Fibroblast of peridontal ligament (primary cell): ENCODE measurements around the gene PNCK.
"Not testable (repeated sequence)": the region's sequence is repeated elsewhere in the genome, so short reads cannot be mapped to it uniquely, and the experiment has no call there.

ENCODE experiments used
- DNase-seq: peaks from one replicate; pipeline ENCODE4 v3.0.0-alpha.2; 2010; ENCODE audit errors: extremely low read depth

Gene PNCK

DNA sequence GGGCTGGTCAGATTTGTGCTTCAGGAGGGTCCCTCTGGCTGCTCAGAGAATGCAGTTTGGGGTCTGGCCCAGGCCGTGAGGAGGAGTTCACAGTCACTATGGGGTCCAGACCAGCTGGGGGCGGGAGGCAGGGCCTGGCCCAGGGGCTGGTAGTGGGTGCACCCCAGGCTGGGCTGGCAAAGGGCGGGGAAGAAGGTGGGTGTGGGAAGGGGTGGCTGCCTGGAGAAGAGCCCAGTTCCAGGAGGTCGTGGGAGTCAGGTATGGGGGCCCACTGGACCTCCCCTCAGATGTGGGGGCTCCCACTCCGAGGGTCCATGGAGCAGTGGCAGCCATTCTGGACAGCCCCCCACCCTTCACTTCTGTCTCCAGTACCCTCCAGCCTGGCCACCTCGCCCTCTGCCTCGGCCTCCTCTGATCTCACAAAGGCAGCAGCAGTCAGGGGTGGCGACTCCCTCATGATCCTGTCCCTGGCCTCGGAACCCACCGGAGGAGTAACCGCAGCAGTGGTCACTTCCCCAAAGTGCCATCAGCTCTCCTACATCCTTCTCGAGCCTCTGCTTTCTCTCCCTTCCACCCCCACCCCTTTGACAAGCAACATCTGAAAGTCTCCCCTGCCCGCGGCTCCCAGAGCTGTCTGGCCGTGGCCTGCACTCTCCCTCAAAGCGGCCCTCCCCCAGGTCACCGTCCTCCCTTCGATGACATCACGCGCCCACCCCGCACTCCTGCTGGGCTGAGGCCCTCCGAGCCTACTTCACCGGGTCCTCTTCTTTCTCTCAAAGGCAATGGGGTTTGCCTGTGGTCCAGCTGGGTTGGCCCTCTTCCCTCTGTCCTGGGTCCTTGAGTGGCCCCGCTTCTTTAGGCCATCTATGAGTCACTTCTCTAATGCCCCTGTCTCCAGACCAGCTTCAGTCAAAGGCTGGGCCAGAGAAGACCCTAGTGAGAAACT lies 12.4 kb upstream of the PNCK start:
- no peak for DNase-seq

DNA sequence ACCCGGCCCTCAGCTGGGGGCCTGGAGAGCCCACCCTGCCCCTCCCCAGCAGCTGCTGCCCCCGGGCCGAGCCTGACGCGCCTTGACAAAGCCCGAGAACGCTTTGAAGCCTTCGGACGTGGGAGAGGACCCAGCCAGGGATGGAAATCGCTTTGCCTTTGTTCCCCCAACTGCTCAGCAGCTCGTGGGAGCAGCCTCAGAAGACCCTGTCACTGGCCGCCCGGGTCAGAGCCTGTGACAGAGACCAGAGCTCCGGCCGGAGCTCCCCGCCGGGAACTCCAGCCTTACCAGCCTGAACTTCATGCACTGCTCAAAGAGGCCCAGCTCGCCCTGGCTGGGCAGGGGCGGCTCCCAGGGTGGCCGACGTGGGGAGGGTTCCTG lies 11.5 kb upstream of the PNCK start:
- no peak for DNase-seq

DNA sequence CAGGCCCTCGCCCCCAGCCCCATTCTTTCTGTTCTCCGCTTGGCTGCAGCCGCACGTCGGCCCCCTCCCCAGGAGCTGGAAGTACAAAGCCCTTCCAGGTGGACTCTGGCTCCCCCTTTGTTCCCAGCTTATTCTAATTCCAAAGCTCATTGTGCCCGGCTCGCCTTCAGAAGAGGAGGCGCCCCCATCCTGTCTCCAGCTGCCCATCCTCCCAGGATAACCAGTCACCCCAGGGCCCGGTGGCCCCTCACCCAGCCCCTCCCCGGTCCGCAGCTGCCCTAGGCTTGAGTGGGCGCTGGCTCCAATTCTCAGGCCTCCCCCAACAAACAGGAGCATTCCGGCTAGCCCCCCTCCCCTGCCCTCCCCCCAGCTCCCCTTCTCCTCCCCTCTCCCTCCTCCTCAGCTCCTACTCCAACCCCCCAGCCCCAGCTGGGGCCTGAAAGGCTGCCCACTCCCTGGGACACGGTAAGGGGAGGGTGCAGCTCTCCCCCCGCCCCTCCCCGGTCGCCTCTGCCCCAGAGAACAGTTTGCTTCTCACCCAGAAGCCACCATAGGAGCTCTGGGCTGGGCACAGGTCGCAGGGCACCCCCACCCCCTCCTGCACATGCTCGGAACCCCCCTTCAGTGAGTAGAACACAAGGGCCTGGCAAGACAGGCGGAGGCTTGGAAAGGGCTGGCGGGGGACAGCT lies 11.0 kb upstream of the PNCK start:
- DNase-seq, result no peak

DNA sequence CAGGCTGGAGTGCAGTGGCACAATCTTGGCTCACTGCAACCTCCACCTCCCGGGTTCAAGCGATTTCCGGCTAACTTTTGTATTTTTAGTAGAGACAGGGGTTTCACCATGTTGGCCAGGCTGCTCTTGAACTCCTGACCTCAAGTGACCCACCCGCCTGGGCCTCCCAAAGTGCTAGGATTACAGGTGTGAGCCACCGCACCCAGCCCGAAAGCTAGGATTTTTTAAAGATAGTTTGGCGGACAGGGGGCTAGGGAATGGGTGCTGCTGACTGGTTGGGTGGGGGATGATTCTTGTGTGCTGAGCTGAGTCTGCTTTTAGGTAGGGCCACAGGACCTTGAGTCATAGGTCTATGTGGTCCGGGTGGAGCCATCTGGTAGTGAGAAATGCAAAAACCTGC lies 9.9 kb upstream of the PNCK start:
- not testable (repeated sequence) for DNase-seq

DNA sequence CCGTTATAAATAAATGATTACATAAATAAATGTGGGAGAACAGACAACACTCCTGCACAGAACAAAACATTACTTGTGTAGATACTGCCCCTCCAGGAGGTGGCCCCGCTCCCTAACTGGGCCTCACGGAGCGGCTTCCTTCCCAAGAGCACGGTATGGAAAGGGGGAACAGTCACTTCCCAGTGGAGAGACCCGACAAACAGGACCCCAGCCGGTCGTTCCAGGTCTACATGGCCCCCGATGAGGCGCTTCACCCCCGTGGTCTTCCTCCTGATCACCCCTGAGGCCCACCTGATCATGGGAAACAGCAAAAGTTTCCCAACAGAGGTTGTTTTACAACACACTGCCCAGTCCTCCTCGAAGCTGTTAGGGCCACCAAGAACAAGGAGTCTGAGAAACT lies 7.6 kb upstream of the PNCK start:
- no peak for DNase-seq

DNA sequence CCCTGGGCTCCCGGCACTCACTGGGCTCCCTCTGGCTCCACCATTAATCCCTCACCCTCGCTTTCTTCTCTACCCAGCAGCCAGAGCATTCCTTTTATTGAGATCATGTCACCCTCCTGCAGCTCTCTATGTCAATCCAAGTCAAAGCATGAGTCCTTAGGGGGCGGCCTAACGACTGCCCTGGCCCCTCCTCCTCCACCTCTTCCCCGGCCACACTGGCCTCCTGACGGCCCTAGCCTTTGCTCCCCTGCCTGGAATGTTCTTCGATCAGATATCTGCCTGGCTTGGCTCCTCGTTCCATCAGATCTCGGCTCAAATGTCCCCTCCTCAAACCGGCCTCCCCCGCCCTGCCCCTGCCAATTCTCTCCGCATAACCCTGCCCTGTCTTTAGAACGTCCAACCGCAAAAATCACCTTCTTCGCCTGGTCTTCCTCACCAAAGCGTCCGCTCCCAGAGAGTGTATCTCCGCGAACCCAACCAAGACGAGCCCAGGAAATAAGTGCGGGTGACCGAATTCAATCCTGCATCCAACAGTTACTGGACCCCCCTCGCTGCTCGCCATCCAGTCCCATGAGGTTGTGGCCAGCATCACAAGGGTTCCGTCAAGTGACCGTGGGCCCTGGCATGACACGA lies 722 bp upstream of the PNCK start:
- DNase-seq, result no peak

DNA sequence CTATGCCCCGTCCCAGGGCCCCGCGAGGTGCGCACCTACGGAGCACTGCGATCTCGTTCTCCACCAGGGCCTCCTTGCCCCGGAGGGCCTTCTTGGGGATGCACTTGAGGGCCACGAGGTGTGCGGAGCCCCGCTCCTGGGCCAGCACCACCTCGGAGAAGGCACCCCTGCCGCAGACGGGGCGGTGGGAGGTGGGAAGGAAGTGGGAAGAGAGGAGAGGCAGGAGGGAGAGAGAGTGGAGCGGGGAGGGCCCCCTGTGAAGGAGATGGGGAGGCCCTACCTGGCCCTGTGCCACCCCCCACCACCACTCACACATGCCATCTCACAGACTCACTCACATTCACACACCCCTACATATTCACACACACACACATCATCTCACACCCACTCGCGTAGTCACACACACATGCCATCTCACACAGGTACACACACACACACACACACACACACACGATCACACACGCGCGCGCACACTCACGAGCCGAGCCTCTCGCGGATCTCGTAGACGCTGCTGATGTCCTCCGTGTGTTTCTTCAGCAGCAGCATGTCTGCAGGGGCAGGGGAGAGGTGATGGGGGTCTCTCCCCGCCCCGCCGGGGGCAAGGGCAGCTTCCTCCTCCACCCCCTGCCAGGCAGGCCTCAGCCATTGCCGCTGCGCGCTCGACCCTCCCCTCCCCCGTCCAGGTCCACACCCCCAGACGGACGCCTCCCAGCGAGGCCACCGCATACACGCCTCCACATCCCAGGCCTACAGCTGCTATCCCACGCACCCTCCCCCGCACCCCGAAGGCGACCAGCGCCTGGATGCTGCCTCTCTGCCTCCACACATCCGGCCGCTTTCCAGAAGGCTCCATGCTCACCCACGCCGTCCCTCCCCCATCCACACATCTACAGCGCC lies 834 bp downstream of the PNCK start:
- DNase-seq, result no peak

DNA sequence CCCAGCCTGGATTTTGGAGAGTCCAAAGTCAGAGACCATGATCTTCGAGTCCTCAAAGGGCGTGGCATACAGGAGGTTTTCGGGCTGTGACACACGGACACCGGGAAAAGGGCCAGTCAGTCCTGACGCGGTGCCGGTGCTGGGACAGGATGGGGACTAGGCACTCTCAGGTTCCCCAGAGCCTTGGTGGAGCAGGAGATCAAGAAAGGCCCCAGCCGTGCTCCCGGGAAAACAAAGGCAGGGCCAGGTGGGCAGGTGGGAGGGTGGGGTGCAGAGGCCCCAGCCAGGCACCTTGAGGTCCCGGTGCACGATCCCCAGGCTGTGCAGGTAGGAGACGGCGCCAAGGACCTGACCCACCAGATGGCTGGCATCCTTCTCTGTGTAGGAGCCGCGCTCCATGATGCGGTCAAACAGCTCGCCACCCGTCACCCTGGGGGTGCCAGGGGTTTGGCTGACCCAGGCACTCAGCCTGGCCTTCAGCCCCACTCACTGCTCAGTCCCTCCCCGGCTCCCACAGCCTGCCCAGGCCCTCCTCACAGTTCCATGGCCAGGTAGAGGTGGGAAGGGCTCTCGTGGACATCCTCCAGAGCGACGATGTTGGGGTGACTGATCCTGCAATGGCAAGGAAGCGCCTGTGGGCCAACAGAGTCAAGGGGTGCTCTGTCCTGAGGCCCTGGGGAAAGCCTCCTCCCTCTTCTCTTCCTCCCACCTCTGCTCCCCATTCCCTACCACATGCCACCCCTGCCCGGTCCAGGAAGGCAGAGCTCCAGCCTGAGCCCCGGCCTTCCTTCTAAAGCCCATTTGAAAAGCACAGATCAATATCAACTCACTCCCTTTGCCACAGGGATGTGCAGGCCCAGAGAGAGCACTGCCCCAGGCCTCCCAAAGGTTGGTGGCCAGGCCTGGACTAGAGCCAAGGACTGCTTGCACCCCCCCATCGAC lies 1.8 kb downstream of the PNCK start:
- DNase-seq, result no peak

DNA sequence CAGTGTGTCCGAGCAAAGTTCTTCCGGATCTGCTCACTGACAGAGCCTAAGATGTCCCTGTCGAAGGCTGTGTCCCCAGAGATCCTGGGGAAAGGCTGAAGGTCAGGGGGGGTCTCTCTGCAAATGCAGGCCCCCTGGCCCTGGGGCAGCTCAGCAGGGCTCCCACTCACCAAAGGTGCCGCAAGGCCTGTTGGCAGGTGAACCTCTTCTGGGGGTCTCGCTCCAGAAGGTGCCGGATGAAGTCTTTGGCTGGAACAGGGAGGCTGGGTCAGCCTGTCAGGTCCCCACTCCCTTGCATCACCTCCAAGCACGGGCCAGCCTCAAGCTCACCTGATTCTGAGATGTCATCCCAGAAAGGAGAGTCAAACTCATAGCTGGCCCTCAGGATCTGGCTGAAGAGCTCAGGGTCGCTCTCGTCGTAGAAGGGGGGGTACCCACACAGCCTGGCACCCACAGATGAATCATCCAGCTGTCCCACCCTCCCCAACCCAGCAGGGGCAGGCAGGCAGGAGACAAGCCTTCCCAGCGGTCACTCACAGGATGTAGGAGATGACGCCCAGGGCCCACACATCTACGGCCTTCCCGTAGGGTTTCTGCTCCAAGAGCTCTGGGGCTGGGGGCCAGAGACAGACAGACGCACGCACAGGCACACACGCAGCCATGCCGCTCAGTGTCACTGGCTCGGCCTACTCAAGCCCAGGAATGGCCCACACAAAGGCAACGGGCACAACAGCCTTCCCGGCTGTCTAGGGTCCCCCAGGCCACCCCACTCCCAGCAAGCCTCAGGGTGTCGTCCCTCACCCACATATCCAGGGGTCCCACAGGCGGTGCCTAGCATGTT lies 2.6 kb downstream of the PNCK start:
- no peak for DNase-seq

DNA sequence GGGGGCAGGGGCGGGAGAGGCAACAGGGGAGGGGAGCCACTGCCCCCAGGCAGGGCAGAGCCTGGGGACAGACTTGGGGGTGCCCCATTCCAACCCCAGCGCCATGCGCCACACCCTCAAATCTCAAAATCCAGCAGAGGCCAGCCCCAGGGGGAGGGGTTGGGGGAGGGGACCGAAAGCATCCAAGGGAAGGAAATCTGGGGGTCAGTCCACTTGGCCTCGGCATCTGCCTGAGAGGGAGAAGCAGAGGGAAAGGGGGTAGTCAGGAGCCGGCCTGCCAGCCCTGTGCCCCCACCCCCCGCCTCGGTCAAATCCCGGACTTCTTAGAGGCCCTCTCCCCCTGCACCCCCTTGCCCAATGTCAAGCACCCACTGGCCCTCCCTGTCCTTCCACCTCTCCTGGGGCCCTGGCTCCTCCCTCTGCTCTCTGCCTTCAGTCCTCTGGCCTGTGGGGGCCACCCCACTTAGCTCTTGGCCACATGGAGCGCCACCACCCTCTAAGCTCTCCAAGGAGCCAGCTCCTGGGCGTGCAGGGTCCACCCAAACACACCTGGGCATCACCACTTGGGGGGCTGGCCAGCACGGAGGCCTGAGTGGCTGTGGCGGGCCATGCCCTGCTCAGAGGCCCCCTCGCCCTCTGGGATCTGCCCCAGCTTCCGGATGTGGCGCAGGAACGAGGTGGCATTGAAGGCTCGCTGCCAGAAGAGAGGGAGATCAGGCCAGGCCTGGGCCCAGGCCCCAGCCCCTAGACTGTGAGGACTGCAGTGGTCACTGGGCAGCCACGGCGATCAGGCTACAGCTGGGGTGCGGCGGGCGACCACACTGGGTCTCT lies 3.5 kb downstream of the PNCK start:
- DNase-seq, result no peak

DNA sequence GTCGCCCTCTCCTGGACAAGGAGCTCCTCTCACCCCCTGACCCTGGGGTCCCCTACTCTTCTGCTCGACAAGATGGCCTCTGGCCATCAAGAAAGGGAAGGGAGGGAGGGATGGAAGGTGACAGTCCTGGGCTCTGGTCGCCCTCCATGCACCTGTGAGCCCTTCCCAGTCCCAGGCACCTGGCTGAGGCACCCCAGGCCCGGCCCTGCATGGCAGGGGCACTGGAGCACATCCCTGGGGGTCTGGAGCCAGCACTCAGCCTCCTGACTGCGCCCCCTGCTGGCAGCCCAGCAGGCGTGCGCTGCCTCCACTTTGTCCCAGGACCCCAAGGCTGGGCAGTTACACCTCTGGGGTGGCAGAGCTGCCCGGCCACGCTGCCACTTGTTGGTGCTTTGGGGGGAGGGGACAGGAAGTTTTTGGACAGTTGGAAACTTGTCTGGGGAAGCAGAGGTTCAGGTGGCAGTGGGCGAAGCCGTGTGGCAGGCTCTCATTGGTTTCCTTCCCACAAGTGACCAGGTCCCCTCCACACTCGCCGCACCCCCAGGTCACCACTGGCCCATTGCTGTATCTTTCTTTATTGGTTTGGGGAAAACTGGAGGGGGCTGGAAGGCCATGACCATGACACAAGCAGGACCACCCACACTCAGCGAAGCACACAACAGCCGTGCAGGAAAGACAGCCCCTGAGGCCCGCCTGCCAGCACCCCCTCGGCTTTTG lies 4.3 kb downstream of the PNCK start:
- no peak for DNase-seq

DNA sequence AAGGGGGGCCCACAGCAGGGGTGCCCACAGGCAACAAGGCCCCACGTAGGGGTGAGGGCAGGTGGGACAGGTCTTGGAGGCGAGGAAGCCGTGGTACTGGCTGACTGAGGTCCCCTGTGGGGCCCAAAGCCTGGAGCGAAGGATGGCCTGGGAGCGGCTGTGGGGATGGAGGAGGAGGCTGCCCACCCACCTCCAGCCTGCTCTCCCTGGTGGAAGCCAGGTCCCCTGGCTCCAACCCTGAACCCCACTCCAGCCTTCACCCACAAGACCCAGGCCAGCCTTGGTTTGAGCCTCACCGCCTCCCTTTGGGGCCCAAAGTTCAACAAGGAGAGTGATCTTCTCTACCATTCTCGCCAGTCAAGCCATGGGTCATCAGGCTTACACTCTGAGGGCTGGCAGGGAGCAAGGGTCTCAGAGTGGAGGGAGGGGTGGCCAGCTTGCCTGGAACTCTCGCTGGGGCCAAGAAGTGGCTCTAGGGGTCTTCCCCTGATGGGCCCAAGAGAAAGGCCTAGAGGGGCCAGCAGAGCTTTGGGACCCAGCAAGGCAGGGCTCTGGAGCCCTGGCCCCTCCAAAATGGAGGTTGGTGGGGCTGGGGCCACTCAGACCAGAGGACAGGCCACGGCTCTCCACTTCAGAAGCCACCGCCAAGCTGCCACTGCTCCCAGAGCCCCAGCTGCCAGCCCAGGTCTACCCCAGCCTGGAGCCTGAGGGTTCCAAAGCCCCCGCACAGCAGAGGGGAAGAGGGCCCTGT lies 5.0 kb downstream of the PNCK start:
- no peak for DNase-seq

DNA sequence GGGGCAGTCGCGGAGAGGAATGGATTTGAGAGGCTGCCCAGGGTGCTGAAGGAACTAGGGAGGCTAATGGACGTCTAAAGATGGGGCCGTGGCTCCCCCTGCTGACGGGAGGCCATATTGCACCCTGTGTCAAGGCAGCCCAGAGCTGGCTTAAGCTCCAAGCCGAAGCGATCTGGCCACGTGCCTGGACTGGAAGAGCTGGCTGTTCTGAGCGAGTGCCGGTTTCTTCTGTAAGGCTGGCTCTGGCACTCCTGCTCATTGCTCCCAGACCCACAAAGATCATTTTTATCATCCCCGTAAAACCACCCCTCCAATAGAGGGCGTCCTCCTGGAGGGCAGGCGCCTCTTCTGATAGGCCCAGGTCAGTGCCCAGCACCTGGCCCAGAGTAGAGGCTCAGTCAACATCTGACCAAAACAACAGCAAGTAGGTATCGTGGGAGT lies 5.6 kb downstream of the PNCK start:
- DNase-seq, result peak; percentile 74

DNA sequence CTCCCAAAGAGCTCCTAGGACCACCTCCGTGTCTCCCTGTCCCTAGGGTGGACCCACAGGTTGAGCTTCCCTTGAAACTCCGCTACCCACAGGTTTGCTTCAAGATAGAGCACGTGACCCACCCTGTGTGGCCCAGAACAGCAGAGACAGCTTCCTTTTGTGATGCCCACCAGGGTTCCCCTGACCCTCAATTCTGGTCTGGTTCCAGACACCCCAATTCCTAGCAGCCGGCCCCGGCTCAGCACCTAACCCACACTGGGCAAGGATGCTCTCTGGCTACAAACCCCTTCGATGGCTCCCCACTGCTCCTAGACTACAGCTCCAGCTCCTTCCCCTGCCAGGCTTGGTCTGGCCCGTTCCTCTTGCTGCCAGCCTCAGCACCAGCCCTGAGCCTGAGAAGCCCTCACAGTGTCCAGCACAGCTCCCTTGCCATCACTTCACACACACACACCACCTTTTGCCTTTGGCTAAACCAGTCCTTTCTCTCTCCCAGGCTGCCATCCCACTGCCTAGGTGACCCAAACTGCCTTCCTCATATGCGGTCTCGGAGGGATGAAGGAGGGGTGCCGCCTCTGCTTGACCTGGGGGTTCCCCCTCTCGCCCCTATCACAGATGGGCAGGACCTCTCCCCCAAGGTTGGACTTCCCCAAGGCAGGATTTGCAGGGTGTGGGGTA lies 6.2 kb downstream of the PNCK start:
- DNase-seq, result no peak

DNA sequence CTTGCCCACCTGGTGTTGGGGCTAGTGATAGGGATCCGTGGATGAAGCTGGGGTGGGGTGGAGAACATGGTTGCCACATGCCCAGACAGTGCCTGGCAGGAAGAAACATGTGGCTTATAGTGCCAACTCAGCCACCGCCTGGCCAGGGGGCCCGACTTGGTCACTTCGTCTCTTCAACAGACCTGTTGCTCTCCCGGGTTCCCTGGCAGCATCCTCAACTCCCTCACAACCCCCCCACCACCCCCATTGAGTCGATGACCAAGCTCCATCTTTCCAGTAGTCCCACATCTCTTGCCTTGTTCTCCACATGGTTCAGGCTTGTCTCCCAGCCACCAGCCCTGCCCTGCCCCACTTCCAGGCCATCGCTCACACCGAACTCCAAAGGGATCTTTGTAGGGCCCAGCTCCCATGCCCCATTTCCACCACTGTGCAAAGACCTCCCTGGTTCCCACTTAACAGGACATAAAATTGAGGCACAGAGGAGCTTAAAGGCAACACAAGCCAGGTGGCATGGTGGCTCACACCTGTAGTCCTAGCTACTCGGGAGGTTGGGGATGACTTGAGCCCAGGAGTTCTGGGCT lies 7.8 kb downstream of the PNCK start:
- DNase-seq, result no peak

DNA sequence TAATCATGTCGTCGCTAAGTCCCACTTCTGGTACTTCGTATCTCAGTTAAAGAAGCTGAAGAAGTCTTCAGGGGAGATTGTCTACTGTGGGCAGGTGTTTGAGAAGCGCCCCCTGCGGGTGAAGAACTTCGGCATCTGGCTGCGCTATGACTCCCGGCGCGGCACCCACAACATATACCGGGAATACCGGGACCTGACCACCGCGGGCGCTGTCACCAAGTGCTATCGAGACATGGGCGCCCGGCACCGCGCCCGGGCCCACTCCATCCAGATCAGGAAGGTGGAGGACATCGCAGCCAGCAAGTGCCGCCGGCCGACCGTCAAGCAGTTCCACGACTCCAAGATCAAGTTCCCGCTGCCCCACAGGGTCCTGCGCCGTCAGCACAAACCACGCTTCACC lies 11.3 kb downstream of the PNCK start:
- no peak for DNase-seq
